Vagina (tissue), 2 donors: ENCODE data around the gene CENPU.

Source experiments
- POLR2AphosphoS5 ChIP-seq, 2 donors: sonication (generic); formaldehyde crosslinking; IDR thresholded peaks; one replicate each; pipeline ENCODE4 v1.9.0; 2017; ENCODE audit warnings: antibody characterized with exemption in 2 of 2, mild to moderate bottlenecking in 2 of 2, low read depth in 1 of 2; ENCODE audit not compliant: insufficient read depth in 1 of 2
- TF ChIP-seq, protein P1 (sequence below), 3 experiments: fragments of 450-650 bp in 2 of 3; fragments of 200-600 bp in 1 of 3; sonication (generic) in 1 of 3; IDR thresholded peaks; one replicate each; pipeline ENCODE4 v1.5.1; 2017 to 2019; ENCODE audit warnings: antibody characterized with exemption in 3 of 3, mild to moderate bottlenecking in 2 of 3, moderate library complexity in 2 of 3

DNA sequence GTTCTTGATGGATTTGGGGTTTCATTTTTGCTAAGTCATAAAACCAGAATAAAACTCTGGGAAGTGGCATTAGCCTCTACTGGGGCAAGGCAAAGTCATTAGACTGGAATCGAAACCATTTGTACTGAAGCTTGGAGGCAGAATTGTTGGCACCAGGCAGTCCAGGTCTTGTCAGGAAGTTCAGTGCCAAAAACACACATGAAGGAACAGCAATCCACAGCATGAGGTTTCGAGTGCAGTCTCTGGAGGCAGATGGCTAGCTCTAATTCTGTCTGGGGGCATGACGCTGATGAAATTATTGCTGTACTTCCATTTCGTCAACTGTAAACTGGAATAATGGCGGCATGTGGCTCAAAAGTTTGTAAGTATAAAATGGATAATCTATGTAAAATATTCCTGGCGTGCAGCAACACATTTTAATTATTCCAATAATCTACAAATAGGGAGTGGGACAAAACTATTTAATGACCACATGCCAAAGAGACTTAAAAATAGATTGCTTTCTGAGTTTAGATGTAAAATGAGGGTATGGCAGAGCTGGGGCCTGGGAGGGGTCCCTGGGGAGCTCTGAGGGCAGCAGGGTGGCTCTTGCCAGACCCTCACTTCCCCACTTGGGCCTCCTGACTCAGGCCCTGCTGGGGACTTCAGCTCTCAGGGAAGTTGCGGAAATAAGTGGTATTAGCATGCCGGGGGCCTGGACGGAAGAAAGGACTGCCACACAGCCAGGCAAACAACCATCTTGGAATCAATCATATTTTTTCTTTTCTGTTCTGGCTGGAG, 18.8 kb upstream of the CENPU start:
- TF ChIP-seq POLR2AphosphoS5 (IDR thresholded peaks at IDR 0.05; ENCODE audit: insufficient read depth in 1 of 2, low read depth in 1 of 2): no peak
- TF ChIP-seq, protein P1, sequence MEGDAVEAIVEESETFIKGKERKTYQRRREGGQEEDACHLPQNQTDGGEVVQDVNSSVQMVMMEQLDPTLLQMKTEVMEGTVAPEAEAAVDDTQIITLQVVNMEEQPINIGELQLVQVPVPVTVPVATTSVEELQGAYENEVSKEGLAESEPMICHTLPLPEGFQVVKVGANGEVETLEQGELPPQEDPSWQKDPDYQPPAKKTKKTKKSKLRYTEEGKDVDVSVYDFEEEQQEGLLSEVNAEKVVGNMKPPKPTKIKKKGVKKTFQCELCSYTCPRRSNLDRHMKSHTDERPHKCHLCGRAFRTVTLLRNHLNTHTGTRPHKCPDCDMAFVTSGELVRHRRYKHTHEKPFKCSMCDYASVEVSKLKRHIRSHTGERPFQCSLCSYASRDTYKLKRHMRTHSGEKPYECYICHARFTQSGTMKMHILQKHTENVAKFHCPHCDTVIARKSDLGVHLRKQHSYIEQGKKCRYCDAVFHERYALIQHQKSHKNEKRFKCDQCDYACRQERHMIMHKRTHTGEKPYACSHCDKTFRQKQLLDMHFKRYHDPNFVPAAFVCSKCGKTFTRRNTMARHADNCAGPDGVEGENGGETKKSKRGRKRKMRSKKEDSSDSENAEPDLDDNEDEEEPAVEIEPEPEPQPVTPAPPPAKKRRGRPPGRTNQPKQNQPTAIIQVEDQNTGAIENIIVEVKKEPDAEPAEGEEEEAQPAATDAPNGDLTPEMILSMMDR (IDR thresholded peaks at IDR 0.05): no peak
